IMR-90 (cell line): Measurements from ENCODE around the gene ESRP2.

Source experiments
- CEBPB ChIP-seq: IDR thresholded peaks from 2 replicates; pipeline ENCODE4 v1.6.1; 2012; ENCODE audit warnings: low read depth, low read length, improper control_type of control experiment
- RCOR1 ChIP-seq: IDR thresholded peaks from 2 replicates; pipeline ENCODE4 v1.6.1; 2012; ENCODE audit warnings: mild to moderate bottlenecking, low read length, improper control_type of control experiment; ENCODE audit not compliant: insufficient replicate concordance
- TF ChIP-seq, protein P1 (sequence below): conservative IDR thresholded peaks from 2 replicates; pipeline ENCODE4 v1.5.1; 2012; ENCODE audit warnings: mild to moderate bottlenecking, low read depth, low read length, improper control_type of control experiment
- TF ChIP-seq, protein P2 (sequence below): fragments of 150-350 bp; IDR thresholded peaks from 2 replicates; pipeline ENCODE4 v1.6.1; 2016; ENCODE audit warnings: low read depth, mild to moderate bottlenecking, low read length, moderate library complexity, borderline replicate concordance

DNA sequence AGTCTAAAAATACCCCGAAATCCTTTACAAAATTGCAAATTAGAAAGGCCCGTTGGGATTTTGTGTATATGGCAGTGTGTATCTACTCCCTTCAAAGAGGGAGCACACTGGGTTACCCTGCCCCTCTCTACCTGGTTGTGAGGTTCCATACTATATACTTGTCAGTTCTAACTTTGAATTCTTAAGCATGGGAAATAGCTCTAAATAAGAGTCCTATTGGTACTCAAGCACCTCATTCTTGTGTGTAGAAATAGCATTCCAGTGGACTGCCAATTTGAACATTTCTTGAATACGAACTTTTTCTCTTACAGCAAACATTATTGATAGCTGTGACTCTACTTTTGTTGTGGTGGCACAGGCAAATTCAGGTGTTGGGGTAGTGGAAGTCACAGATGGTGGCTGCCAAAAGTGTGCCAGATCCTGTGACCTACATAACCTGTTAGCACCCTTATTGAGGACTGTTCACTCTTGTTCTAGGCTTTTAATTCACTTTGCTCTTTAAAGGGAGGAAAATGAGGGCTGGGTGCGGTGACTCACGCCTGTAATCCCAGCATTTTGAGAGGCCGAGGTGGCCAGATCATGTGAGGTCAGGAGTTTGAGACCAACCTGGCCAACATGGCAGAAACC lies 16.1 kb downstream of the ESRP2 start:
- TF ChIP-seq RCOR1 (no peak), CEBPB (no peak)
- TF ChIP-seq, protein P1, sequence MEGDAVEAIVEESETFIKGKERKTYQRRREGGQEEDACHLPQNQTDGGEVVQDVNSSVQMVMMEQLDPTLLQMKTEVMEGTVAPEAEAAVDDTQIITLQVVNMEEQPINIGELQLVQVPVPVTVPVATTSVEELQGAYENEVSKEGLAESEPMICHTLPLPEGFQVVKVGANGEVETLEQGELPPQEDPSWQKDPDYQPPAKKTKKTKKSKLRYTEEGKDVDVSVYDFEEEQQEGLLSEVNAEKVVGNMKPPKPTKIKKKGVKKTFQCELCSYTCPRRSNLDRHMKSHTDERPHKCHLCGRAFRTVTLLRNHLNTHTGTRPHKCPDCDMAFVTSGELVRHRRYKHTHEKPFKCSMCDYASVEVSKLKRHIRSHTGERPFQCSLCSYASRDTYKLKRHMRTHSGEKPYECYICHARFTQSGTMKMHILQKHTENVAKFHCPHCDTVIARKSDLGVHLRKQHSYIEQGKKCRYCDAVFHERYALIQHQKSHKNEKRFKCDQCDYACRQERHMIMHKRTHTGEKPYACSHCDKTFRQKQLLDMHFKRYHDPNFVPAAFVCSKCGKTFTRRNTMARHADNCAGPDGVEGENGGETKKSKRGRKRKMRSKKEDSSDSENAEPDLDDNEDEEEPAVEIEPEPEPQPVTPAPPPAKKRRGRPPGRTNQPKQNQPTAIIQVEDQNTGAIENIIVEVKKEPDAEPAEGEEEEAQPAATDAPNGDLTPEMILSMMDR, result no peak
- TF ChIP-seq, protein P2, sequence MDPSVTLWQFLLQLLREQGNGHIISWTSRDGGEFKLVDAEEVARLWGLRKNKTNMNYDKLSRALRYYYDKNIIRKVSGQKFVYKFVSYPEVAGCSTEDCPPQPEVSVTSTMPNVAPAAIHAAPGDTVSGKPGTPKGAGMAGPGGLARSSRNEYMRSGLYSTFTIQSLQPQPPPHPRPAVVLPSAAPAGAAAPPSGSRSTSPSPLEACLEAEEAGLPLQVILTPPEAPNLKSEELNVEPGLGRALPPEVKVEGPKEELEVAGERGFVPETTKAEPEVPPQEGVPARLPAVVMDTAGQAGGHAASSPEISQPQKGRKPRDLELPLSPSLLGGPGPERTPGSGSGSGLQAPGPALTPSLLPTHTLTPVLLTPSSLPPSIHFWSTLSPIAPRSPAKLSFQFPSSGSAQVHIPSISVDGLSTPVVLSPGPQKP, result no peak
